ENCODE data around the gene PIK3R1. TPM values are rescaled to one million over a fixed set of nuclear protein-coding genes. Genes with fewer than 3 reads are reported as not detected.

Gene PIK3R1
- 48.5 and 58.8 TPM in 2 replicates for total RNA-seq

GRCh38 chr5:68215208-68215897, at the start of gene PIK3R1:
PIK3R1 (plus strand) TSS chr5:68215756; CDS start chr5:68226676, 10,920 bp downstream.

